OCI-M1 (cell line): ENCODE measurements around the gene ROBO3.

ENCODE experiments used
- DNase-seq: peaks from one replicate; lab custom pipeline; 2025; lab: John Stamatoyannopoulos, UW

The ROBO3 gene, protein sequence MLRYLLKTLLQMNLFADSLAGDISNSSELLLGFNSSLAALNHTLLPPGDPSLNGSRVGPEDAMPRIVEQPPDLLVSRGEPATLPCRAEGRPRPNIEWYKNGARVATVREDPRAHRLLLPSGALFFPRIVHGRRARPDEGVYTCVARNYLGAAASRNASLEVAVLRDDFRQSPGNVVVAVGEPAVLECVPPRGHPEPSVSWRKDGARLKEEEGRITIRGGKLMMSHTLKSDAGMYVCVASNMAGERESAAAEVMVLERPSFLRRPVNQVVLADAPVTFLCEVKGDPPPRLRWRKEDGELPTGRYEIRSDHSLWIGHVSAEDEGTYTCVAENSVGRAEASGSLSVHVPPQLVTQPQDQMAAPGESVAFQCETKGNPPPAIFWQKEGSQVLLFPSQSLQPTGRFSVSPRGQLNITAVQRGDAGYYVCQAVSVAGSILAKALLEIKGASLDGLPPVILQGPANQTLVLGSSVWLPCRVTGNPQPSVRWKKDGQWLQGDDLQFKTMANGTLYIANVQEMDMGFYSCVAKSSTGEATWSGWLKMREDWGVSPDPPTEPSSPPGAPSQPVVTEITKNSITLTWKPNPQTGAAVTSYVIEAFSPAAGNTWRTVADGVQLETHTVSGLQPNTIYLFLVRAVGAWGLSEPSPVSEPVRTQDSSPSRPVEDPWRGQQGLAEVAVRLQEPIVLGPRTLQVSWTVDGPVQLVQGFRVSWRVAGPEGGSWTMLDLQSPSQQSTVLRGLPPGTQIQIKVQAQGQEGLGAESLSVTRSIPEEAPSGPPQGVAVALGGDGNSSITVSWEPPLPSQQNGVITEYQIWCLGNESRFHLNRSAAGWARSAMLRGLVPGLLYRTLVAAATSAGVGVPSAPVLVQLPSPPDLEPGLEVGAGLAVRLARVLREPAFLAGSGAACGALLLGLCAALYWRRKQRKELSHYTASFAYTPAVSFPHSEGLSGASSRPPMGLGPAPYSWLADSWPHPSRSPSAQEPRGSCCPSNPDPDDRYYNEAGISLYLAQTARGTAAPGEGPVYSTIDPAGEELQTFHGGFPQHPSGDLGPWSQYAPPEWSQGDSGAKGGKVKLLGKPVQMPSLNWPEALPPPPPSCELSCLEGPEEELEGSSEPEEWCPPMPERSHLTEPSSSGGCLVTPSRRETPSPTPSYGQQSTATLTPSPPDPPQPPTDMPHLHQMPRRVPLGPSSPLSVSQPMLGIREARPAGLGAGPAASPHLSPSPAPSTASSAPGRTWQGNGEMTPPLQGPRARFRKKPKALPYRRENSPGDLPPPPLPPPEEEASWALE (N-terminal part only)

GRCh38 chr11:124865181-124865901 lies at the start of gene ROBO3:
Gene ROBO3, plus strand, starts transcription at chr11:124865432. Its CDS starts 146 bp downstream, at chr11:124865578.
- DNase-seq = no peak

DNA sequence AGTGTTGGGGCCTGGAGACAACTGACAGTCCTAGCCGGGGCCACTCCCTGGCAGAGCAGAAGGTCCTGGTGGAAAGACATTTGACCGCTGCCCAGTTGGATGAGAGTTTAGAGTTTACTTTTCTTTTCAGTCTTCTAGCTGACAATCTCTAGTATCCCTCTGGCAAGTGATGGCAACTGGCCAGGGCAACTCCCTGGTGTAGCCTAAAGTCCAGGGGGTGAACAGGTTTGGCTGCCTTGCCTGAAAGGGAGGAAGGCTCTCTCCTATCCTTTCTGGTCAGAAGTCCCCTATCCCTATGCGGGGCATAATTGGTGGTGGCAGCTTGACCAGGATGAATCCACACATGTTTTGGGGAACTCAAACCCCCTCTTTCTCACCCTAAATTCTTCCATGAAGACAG lies 48.2 kb upstream of the ROBO3 start:
- DNase-seq = peak; percentile 36

DNA sequence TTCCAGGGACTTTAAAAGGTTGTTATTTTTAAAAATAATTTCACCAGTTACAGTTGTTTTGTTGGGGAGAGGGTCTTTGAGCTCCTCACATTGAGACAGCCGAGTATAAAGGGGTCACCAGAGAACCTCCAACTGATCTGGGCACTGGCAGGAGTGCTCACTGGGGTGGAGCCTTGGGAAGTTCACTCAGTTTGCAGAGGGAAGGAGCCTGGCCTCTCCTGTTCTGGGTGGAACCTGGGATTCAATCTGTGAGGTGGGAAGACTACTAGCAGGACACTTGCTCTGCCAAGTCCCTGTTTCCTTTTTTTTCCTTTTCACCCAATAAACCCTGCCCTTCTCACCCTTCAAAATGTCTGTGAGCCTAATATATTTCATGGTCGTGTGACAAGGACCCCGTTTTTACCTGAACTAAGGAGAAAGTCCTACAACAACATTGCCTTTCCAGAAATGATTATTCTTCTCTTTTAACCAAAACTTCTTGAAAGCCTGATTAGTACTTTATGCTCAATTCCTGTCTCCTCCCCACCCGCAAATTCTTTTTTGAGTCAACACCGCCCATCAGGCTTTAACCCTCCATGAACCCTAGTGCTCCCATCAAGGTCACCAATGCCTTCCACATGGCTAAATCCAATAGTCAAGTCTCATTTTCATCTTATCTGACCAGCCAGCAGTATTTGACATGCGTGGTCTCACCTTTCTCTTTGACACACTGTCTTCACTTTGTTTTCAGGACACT lies 43.1 kb upstream of the ROBO3 start:
- no peak for DNase-seq

DNA sequence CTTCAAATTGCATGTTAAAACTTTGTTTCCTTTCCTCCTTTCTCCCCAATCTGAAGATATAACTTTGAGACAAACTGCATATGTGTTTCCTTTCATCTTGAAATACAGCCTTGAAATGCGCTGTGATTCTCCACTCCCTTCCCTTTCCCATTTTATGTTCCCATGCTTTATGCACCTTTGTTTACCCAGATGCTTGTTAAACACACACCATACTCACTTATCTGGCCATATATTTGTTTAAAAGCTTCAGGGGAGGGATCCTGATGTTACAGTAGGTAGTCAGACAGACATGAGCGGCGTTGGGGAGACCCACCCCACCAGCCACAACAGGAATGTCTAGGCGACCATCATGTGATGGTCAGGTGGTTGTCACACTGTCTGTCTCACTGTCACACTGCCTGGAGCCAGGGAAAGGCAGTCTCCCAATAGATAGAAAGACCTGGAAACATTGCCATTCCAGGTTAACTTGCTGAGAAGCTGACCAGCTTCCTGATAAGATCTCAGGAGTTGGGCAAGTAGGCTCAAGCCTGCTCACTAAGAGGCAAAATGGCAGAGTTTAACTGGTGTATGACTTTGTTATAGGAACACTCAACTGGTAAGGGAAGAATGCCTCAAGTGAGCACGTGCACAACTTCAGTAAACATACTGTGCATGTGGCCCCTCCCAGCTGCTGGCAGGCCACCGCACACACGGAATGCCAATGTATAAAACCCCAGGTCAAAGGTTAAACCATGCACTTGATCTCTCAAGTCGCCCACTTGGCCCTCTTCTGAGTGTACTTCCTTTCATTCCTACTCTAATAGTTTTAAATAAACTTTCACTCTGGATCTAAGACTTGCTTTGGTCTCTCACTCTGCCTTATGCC lies 41.5 kb upstream of the ROBO3 start:
- no peak for DNase-seq

GRCh38 chr11:124825876-124826275 lies 39.4 kb upstream of the ROBO3 start:
- DNase-seq = no peak

GRCh38 chr11:124829986-124830385 lies 35.2 kb upstream of the ROBO3 start:
- no peak for DNase-seq

DNA sequence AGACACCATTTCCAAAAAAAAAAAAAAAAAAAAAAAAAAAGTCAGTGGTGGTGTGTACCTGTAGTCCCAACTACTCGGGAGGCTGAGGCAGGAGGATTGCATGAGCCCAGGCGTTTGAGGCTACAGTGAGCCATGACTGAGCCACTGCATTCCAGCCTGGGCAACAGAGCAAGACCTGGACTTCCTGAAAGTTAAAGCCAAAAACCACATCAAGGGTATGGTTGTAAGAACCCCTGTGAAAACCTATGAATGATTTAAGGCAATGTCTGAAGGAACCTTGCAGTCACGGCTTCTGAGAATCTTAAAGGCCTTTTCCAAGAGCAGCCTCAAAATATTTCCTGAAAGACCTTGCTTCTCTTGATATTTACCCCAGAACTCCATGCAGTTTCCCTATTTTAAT lies 34.5 kb upstream of the ROBO3 start:
- no peak for DNase-seq

DNA sequence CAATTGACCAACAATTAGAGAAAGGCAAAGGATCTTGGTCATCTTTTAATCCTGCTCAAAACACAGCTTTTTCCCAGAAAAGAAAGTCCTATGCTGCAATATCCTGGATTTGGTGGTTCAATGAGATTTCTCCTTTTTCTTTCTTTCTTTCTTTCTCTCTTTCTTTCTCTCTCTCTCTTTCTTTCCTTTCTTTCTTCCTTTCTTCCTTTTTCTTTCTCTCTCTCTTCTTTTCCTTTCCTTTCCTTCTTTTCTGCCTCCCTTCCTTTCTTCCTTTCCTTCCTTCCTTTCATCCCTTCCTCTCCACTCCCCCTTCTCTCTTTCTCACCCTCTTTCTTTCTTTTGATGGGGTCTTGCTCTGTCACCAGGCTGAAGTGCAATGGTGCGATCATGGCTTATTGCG lies 33.3 kb upstream of the ROBO3 start:
- DNase-seq = no peak

DNA sequence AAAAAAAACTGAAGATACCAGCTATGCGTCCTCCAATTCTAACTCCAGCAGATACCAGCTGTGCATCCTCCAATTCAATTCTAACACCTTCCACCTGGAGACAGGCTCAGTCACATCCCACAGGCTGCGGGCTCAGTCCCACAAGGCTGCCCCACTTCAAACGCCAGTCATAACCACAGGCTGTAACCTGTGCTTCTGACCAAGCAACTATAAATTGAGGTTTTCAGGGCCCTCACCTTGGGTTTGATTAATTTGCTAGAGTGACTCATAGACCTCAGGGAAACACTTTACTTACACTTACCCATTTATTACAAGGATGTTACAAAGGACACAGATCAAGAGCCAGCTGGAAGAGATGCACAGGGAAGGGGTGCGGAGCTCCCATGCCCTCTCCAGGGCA lies 32.7 kb upstream of the ROBO3 start:
- no peak for DNase-seq

DNA sequence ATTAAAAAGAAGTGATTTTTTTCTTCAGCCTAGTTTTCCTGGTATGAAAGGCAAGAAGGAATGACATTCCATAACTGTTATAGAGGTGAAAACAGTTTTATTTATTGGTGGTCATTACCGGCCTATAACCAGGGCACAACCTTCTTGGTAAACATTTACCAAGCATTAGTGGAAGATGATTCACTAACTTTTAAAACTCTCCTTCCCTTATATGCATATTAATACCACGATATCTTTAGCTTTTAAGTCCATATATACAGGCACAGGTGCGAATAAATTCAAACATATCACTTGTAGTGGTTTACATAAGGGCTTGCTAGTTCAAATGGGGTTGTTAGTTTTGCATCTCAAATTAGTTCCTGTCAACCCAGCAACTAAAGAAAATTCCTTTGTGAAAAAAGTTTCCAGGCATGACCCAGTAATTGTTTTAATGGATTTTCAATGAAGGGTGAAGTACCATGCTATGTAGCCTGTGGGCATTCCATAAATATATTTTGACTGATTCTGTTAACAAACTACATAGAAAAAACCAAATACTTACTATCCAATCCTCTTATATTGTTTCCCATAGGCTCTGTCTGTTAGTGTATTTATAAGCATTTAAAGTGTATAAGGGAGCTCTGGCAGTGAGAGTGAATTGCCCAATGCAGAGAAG lies 30.6 kb upstream of the ROBO3 start:
- DNase-seq = no peak

DNA sequence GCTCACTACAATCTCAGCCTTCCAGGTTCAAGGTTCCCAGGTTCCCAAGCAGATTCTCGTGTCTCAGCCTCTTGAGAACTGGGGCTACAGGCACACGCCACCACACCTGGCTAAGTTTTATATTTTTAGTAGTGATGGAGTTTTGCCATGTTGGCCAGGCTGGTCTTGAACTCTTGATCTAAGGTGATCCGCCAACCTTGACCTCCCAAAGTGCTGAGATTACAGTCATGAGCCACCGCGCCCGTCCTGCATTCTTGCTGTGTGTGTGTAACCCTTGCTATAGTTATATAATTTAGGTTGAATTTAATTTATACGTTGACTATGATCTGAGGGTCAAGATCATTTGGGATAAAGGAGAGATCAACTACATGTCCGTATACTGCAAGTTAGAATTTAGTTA lies 29.3 kb upstream of the ROBO3 start:
- no peak for DNase-seq

DNA sequence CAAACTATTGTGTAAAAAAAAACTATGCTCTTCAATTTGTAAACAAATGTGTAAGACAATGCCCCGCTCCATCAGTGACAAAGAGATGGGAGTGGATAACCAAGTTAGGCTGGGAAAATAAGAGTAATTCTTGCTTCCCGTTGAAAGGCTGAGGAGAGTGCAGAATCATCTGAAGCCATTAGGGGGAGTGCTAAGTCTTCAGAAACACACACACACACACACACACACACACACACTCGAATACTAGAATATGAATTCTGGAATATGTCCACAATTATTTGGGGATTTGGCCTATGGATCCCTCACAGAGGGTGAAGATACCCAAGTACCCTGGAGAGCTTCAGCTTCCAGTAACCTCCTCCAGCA lies 27.8 kb upstream of the ROBO3 start:
- peak; percentile 89 for DNase-seq

- DNase-seq = no peak
Measured at GRCh38 chr11:124838805-124839127, 26.5 kb upstream of the ROBO3 start.

DNA sequence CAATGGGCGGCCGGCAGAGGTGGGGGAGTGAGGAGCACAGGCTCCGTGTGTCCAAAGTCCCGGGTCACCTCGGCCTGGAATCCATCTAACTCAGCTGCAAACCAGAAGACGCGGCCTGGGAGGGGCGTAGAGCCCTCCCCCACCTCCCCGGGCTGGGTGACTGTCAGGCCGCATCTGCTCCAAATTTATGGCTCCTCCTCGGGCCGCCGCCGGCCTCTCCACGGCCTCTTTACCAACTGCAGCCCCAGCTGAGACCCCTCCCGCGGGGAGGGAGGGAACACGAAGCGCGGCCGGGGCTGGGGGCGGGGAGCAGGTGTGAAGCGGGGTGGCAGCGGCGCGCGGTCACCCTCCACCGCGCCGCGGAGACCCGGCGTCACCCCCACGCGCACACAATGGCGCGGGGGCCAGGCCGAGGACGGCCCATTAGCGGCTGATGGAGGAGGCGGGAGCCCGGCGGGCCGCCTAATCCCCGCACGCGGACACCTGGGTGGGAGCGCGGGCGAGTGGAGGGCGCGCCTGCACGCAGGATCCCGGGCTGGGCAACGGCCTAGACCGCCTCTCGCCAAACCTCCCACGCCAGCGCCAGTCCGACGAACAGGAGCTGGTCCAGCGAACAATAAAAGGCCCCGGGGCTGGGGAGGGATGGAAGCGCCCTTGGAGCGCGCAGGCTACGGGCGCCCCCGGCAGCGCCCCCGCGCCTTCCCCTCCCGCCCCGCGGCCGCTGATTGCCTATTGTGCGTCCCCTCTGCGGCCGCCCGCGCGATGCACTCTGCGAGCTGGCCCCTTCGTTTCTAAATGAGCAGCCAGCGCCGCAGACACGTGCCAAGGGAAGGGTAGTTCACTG lies 25.9 kb upstream of the ROBO3 start:
- no peak for DNase-seq

DNA sequence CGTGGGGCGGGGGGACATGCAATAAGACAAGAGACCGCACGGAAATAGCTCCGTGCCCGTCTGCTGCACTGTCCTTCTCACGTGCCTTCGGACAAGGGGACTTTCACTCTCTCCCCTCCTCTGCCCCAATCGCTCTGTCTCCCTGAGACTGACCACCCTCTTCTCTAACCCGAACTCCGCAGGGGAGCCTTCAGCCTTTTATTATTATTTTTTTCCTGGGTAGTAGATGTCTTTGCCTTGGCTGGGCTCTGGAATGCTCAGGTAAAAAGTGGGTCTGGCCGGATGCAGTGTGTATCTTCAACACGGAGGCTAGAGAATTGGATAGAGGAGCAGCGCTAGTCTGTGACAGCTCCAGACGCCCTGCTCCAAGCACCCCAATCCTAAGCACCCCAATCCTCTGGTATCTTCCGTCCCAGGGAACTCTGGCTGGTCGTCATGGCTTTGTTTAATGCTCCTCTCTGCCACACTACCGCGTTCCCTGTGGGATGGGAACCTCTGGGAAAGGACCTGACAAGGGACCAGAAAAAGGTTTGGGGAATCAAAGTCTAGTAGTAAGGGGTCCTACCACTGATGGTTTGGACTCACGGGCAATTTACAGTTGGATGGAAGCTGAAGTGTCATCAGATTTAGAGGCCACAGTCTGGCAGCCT lies 25.1 kb upstream of the ROBO3 start:
- no peak for DNase-seq

DNA sequence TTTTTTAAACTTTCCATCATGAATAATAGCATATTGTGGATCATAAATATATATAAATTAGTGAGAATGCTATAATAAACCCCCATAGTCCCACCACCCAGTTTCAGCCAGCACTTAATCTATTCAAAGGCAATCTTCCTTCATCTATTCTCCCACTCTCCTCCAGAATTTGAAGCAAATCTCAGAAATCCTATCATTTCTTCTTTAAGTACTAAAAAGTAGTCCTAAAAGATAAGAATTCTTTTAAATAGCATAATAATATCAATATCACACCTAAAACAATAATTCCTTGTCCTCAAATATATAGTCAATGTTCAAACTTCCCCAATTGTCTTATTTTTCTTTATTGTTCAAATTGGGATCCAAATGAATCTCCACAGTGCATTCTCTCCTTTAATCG lies 24.6 kb upstream of the ROBO3 start:
- no peak for DNase-seq

GRCh38 chr11:124841201-124841600 lies 24.0 kb upstream of the ROBO3 start:
- no peak for DNase-seq

- DNase-seq = no peak
Measured at GRCh38 chr11:124841840-124842239, 23.4 kb upstream of the ROBO3 start.
